ENCODE data around the gene FAM219A. TPM values are rescaled to one million over a fixed set of nuclear protein-coding genes. Genes with fewer than 3 reads are reported as not detected.

Gene FAM219A
- total RNA-seq, 4 donors from 2014 or later: 4.0 to 7.6 (median 5.2) TPM

- peaks cover 28 to 58% (median 34%) of the 10 kb centered on the region in 3 donors for H3K4me1 ChIP-seq
- peak overlapping the region; percentile 13 to 76 (median 66) for H3K27ac ChIP-seq
- no peaks in the 10 kb centered on the region for H3K36me3 ChIP-seq
- TF ChIP-seq POLR2A (IDR thresholded peaks at IDR 0.05) (no peak), CTCF (IDR thresholded peaks at IDR 0.05) (peak; percentile 87 to 98 (median 98))
- intact Hi-C loops (cut with DNase I): loop anchor here (5.0 kb wide), 1 partner anchor 47 kb away; no protein-coding TSS in a partner anchor
- peak; percentile 66 for DNase-seq
- 3 to 5% methylated on average over 22 to 26 of the region's 35 CpGs for WGBS, 2 donors
- H3K27me3 ChIP-seq: no peaks in the 10 kb centered on the region
- H3K9me3 ChIP-seq: no peaks in the 10 kb centered on the region
- peak overlapping the region; percentile 17 to 72 (median 56) for H3K4me3 ChIP-seq
Measured at GRCh38 chr9:34379334-34380033, 78.9 kb downstream of the FAM219A start.

DNA sequence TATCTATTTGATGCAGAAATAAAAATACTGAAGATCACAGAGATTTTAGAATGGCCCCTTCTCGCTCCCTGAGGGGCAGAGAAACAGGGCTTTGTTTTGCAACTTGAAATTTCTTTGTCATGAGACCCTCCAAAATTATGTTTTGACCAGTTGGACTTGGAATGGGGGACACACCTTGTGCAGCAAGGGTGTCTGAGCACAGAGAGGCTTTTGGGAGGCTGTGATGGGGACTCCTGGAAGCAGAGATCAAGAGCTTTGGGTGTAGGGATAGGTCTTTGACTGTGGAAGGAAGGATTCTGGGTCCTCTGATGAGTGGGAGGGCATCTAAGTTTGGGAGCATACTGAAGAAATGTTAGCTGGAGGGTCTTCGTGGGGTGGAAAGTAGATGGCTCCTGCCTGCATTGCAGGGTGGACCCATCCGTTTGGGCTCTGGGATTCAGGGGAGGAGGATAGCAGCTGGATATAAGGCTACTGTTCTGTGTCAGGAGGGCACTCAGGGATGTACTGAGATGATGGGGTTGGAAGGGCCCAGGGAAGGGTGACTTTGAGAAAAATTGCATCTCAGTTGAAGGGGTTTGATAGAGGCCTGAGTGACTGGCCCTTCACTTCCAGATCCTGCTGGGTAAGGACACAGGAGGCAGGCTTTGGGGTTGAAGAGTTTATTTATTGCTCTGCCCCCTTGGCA lies 79.9 kb downstream of the FAM219A start:
- no peaks in the 10 kb centered on the region for H3K27me3 ChIP-seq
- intact Hi-C loops (cut with DNase I): loop anchor here (5.0 kb wide), 1 partner anchor 46 kb away; no protein-coding TSS in a partner anchor
- DNase-seq: no peak

DNA sequence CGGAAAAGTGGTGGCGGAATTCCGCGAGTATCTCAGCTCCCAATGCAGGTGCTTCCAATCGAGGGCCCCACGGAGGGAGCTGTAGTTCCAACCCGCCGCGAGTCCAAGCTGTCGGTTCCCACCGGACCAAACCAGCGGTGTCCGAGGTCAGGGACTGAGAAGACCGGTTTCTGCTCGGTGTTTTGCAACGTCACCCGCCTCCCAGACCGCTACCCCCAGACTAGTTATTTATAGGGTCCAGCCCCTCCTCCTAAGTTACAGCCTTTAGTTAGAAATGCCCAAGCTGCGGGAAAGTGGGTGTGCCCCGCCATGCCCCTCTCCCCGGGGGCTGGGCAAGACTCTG lies 81.0 kb downstream of the FAM219A start:
- 5 to 7% methylated on average over 6 to 21 of the region's 21 CpGs for WGBS, 2 donors
- no peak for TF ChIP-seq POLR2A (IDR thresholded peaks at IDR 0.05)
- no peak for TF ChIP-seq CTCF (IDR thresholded peaks at IDR 0.05)
- Histone ChIP-seq H3K36me3 (peaks cover 0 to 3% (median 0%) of the 10 kb centered on the region in 3 donors), H3K27me3 (no peaks in the 10 kb centered on the region), H3K27ac (peak overlapping the region; percentile 83 to 92 (median 86)), H3K4me1 (peaks cover 28 to 60% (median 34%) of the 10 kb centered on the region in 3 donors), H3K4me3 (peak overlapping the region; percentile 56 to 93 (median 86)), H3K9me3 (no peaks in the 10 kb centered on the region)
- DNase-seq: no peak
- intact Hi-C loops (cut with DNase I): loop anchor here (5.0 kb wide), 1 partner anchor 45 kb away; no protein-coding TSS in a partner anchor

More for the DNA sequence above, 79.9 kb downstream of the FAM219A start:
- H3K4me3 ChIP-seq: no peak overlapping the region
- 95 to 96% methylated on average over 3 of the region's 3 CpGs for WGBS, 2 donors
- TF ChIP-seq POLR2A (IDR thresholded peaks at IDR 0.05) (no peak), CTCF (IDR thresholded peaks at IDR 0.05) (no peak)
- peaks cover 28 to 60% (median 34%) of the 10 kb centered on the region in 3 donors for H3K4me1 ChIP-seq
- no peak overlapping the region for H3K27ac ChIP-seq
- H3K36me3 ChIP-seq: no peaks in the 10 kb centered on the region
- no peaks in the 10 kb centered on the region for H3K9me3 ChIP-seq

DNA sequence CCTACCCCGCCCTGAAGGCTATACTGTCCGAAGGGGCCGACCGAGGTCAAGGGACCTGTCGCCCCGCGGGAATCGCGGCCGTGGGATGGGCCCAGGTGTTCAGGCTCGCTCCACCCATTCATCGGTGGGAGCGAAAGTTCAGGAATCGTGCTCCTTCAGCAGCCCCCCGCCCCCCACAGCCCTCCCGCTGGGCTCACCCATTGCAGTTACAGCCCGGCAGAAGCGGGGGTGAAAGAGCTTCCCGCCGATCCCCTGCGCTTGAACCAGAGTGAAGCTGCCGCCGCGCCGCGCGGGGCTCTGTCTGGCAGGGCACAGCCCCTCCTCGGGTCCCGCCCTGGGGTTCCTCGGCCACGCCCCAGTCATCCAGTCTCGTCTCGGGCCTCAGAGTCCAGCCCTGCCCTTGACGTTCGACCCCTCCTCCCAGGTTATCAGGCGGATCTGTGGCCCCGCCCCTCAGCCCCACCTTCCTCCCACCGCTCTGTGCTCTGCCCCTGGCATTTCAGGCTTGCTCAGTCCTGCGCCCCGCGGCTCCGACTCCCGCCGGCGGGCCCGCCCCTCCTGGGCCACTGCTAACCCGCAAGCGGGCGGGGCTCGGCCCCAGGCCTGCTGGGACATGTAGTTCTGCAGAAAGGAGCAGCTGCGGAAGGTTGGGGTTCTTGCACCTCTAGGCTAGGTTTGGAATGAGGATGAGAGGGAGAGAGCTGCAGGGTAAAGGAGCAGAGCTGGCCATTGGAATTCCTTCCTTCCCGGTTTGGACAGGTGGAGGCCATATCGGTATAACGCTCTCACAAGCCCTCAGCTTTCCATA lies 81.6 kb downstream of the FAM219A start, which contains the start of gene MYORG:
MYORG (minus strand) TSS at position 303 of the 808 bp plus-strand sequence. CDS start 3,955 bp downstream, outside the sequence.
- intact Hi-C loops (cut with DNase I): loop anchor here (5.0 kb wide), 1 partner anchor 44 kb away; no protein-coding TSS in a partner anchor
- peak in 2 of 4 donors; percentile 12 to 86 for TF ChIP-seq POLR2A (IDR thresholded peaks at IDR 0.05)
- TF ChIP-seq CTCF (IDR thresholded peaks at IDR 0.05): peak in 2 of 6 experiments; percentile 6 to 45
- Histone ChIP-seq H3K27ac (peak within 1 kb of the TSS; percentile 83 to 92 (median 86)), H3K36me3 (peaks cover 0 to 8% (median 3%) of the 10 kb centered on the region in 3 donors), H3K27me3 (no peaks in the 10 kb centered on the region), H3K4me1 (peaks cover 28 to 60% (median 34%) of the 10 kb centered on the region in 3 donors), H3K4me3 (peak within 1 kb of the TSS; percentile 56 to 93 (median 86)), H3K9me3 (no peaks in the 10 kb centered on the region)
- WGBS, 2 donors: 0% methylated on average over 2 to 9 of the region's 54 CpGs
- peak; percentile 89 for DNase-seq

Measured in esophagus squamous epithelium (tissue), 5 donors.